A673 (cell line): ENCODE data around the gene CAMK4. TPM values are rescaled to one million over a fixed set of nuclear protein-coding genes. Genes with fewer than 3 reads are reported as not detected.

Experiments used
- BruUV-seq: library from RNA; stranded (reverse); fragments of 400-500 nt; replicated peaks from 2 replicates; lab custom pipeline; 2021; lab: Mats Ljungman, UMichigan
- CTCF ChIA-PET: fragments of 300-600 bp; sonication (Branson Sonifier 250); formaldehyde crosslinking; loops from one replicate; lab custom pipeline; 2022; ENCODE audit warnings: antibody characterized with exemption; lab: Charles Lee
- POLR2A ChIA-PET: fragments of 300-600 bp; sonication (Branson Sonifier 250); formaldehyde crosslinking; loops from one replicate; lab custom pipeline; 2022; ENCODE audit warnings: antibody characterized with exemption; ENCODE audit not compliant: low non-redundant PET; lab: Charles Lee
- DNase-seq: peaks from one replicate; pipeline ENCODE4 v3.0.0-alpha.2; 2015; ENCODE audit warnings: low spot score
- H3K27ac ChIP-seq: fragments of 200-600 bp; sonication (generic); 2 replicates; pipeline ENCODE4 v1.5.1; 2016; ENCODE audit warnings: mixed run types, low read depth, mild to moderate bottlenecking, mixed read lengths, antibody characterized with exemption, low read length; ENCODE audit not compliant: poor library complexity, severe bottlenecking
- H3K27me3 ChIP-seq: fragments of 200-600 bp; sonication (generic); replicated peaks from 2 replicates; pipeline ENCODE4 v1.6.1; 2017; ENCODE audit warnings: mixed run types, low read depth, mild to moderate bottlenecking, mixed read lengths, antibody characterized with exemption, low read length; ENCODE audit not compliant: insufficient read depth, poor library complexity
- H3K36me3 ChIP-seq: fragments of 200-600 bp; sonication (generic); 2 replicates; pipeline ENCODE4 v1.6.1; 2016; ENCODE audit warnings: mixed run types, mild to moderate bottlenecking, mixed read lengths, antibody characterized with exemption, low read length; ENCODE audit not compliant: insufficient read depth, poor library complexity, severe bottlenecking
- H3K4me1 ChIP-seq: fragments of 200-600 bp; sonication (generic); 2 replicates; pipeline ENCODE4 v1.6.1; 2017; ENCODE audit warnings: mixed run types, mild to moderate bottlenecking, mixed read lengths, antibody characterized with exemption, low read length; ENCODE audit not compliant: insufficient read depth, poor library complexity, severe bottlenecking
- H3K4me3 ChIP-seq: fragments of 200-600 bp; sonication (generic); 2 replicates; pipeline ENCODE4 v1.5.1; 2016; ENCODE audit warnings: low read depth, mixed run types, mild to moderate bottlenecking, mixed read lengths, low read length; ENCODE audit not compliant: poor library complexity, severe bottlenecking
- H3K9me3 ChIP-seq: fragments of 200-600 bp; sonication (generic); 2 replicates; pipeline ENCODE4 v1.6.1; 2016; ENCODE audit warnings: mixed run types, low read depth, mild to moderate bottlenecking, mixed read lengths, antibody characterized with exemption, low read length; ENCODE audit not compliant: poor library complexity, severe bottlenecking
- EZH2 ChIP-seq: fragments of 200-600 bp; sonication (generic); IDR thresholded peaks from 2 replicates; pipeline ENCODE4 v1.6.1; 2017; ENCODE audit warnings: borderline replicate concordance, low read depth, mild to moderate bottlenecking, mixed read lengths, antibody characterized with exemption, low read length; ENCODE audit not compliant: poor library complexity, severe bottlenecking
- intact Hi-C: fragments of 100-400 bp; cut with micrococcal nuclease; formaldehyde crosslinking; loops from one replicate; pipeline ENCODE4 v1.10.0; 2022; ENCODE audit not compliant: unreplicated experiment
- total RNA-seq: library from RNA; stranded (reverse); gene quantifications from 2 replicates; pipeline ENCODE4 v1.2.3, GENCODE V29; 2021
- TF ChIP-seq, protein P1 (sequence below): fragments of 300-800, 200-600 bp; sonication (generic); conservative IDR thresholded peaks from 2 replicates; pipeline ENCODE4 v1.5.1; 2017; ENCODE audit warnings: low read depth, mild to moderate bottlenecking, antibody characterized with exemption, low read length, moderate library complexity, mixed read lengths

CAMK4 gene
- total RNA-seq, 1 experiment from 2014 or later: 0.88 TPM

DNA sequence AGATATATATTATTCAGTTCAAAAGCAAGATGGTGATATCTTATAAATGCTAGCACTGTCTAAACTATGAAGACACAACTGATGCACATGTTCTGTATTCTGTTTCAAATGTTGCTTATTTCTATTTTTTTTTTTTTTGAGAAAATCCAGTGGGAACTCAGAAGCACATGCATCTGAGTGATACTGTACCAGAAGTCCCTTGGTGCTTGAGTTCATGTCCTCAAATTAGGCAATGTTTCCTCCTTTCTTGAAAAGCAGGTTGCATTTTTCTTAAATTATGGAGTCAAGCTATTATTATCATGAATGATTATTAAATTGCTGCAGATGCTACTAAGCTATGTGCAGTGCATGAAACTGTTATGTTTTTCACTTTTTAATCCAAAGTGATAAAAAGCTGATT, 70.4 kb downstream of the CAMK4 start:
- no TSS peak for BruUV-seq
- H3K9me3 ChIP-seq: no peaks in the 10 kb centered on the region
- intact Hi-C loops: no loop called here

DNA sequence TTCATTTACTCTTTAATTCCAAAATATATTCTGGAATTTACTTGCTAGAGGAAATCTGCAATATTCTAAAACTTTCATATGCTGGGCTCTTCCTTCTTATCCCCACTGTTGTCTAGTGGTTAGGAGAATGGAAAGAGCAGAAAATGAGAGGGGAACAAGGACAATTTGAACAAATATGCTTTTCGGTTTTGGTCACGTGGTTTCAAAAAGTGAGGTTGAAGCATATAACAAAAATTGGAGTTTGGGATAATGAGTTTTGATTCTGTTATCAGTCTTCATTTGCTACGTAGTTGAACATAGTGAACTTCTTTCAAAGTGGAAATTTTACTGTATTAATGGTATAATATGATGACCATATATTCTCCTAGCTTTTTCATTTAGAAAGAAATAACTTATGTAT, 71.5 kb downstream of the CAMK4 start:
- H3K4me3 ChIP-seq: no peak overlapping the region
- CTCF ChIA-PET: no interaction called here
- H3K27ac ChIP-seq: no peak overlapping the region
- H3K9me3 ChIP-seq: no peaks in the 10 kb centered on the region
- TF ChIP-seq, protein P1, sequence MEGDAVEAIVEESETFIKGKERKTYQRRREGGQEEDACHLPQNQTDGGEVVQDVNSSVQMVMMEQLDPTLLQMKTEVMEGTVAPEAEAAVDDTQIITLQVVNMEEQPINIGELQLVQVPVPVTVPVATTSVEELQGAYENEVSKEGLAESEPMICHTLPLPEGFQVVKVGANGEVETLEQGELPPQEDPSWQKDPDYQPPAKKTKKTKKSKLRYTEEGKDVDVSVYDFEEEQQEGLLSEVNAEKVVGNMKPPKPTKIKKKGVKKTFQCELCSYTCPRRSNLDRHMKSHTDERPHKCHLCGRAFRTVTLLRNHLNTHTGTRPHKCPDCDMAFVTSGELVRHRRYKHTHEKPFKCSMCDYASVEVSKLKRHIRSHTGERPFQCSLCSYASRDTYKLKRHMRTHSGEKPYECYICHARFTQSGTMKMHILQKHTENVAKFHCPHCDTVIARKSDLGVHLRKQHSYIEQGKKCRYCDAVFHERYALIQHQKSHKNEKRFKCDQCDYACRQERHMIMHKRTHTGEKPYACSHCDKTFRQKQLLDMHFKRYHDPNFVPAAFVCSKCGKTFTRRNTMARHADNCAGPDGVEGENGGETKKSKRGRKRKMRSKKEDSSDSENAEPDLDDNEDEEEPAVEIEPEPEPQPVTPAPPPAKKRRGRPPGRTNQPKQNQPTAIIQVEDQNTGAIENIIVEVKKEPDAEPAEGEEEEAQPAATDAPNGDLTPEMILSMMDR: no peak
- TF ChIP-seq EZH2: no peak
- H3K4me1 ChIP-seq: no peaks in the 10 kb centered on the region
- no TSS peak for BruUV-seq
- POLR2A ChIA-PET: no interaction called here
- intact Hi-C loops: no loop called here
- H3K36me3 ChIP-seq: no peaks in the 10 kb centered on the region
- DNase-seq: no peak
- no peaks in the 10 kb centered on the region for H3K27me3 ChIP-seq

More for the DNA sequence above, 70.4 kb downstream of the CAMK4 start:
- H3K4me3 ChIP-seq: no peak overlapping the region
- TF ChIP-seq, protein P1: no peak
- no peak for TF ChIP-seq EZH2
- no peaks in the 10 kb centered on the region for H3K4me1 ChIP-seq
- no peaks in the 10 kb centered on the region for H3K36me3 ChIP-seq
- CTCF ChIA-PET: no interaction called here
- POLR2A ChIA-PET: no interaction called here
- no peaks in the 10 kb centered on the region for H3K27me3 ChIP-seq
- H3K27ac ChIP-seq: no peak overlapping the region
- DNase-seq: no peak

DNA sequence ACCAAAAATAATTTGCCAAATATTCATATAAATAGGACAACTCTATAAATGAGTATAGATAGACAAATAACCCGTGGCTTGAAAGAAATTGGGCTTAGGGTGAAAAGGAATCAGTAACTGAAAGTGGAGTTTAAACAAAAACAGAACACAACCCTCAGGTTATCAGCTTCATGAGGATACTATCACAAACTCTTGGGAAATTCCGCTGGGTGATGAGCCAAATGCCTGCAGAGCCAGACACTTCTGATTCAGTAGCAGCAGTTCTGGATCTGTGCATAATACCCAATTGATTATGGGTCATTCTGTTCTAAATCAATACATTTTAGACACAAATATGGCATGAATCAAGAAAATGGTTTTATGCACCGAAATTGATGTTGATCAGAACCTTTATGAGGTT, 72.4 kb downstream of the CAMK4 start:
- Histone ChIP-seq H3K27me3 (no peaks in the 10 kb centered on the region), H3K27ac (no peak overlapping the region), H3K4me1 (no peaks in the 10 kb centered on the region), H3K36me3 (no peaks in the 10 kb centered on the region), H3K4me3 (no peak overlapping the region), H3K9me3 (no peaks in the 10 kb centered on the region)
- intact Hi-C loops: no loop called here
- TF ChIP-seq, protein P1: no peak
- no peak for TF ChIP-seq EZH2
- POLR2A ChIA-PET: no interaction called here
- DNase-seq: no peak
- BruUV-seq: no TSS peak
- CTCF ChIA-PET: no interaction called here
